Activated T-cell treated with anti-CD3 and anti-CD28 coated beads, Interleukin-2, amount 50 U/mL, for 4 hours (primary cell): ENCODE data around the gene AGPAT4. TPM values are rescaled to one million over a fixed set of nuclear protein-coding genes. Genes with fewer than 3 reads are reported as not detected.

Experiments used
- ATAC-seq, 2 donors: fragments of 200-7000 bp; cut with Tn5 transposase; one replicate each; pipeline ENCODE4 v1.10.0; 2021
- DNase-seq: peaks from one replicate; pipeline ENCODE4 v3.0.0-alpha.2; 2020
- H3K27me3 Mint-ChIP-seq: one replicate; pipeline ENCODE4 v1.8.0; 2021; ENCODE audit warnings: low read depth, mixed read lengths
- H3K36me3 Mint-ChIP-seq: one replicate; pipeline ENCODE4 v1.8.0; 2022; ENCODE audit warnings: mixed read lengths; ENCODE audit not compliant: insufficient read depth
- H3K4me1 Mint-ChIP-seq: one replicate; pipeline ENCODE4 v1.8.0; 2021; ENCODE audit warnings: low read depth, mixed read lengths
- H3K4me3 Mint-ChIP-seq: one replicate; pipeline ENCODE4 v1.8.0; 2021; ENCODE audit warnings: mild to moderate bottlenecking, moderate library complexity, mixed read lengths
- H3K9me3 Mint-ChIP-seq: one replicate; pipeline ENCODE4 v1.8.0; 2021; ENCODE audit warnings: mixed read lengths
- total RNA-seq, 3 donors: library from RNA; stranded (reverse); gene quantifications; one replicate each; pipeline ENCODE4 v1.2.1, GENCODE V29; 2021

The AGPAT4 gene
- total RNA-seq, 3 donors from 2014 or later, result 1.5 to 2.0 (median 2.0) TPM

GRCh38 chr6:161171207-161171606, 102.7 kb downstream of the AGPAT4 start:
- Mint-ChIP-seq H3K4me3 (no peak overlapping the region), H3K36me3 (no peaks in the 10 kb centered on the region), H3K4me1 (peaks cover 3% of the 10 kb centered on the region), H3K27me3 (no peaks in the 10 kb centered on the region), H3K9me3 (no peaks in the 10 kb centered on the region)
- no peak for DNase-seq
- ATAC-seq, result no peak

- ATAC-seq, result no peak
- no peaks in the 10 kb centered on the region for H3K9me3 Mint-ChIP-seq
These were observed 104.2 kb downstream of the AGPAT4 start for GRCh38 chr6:161169696-161170095.

DNA sequence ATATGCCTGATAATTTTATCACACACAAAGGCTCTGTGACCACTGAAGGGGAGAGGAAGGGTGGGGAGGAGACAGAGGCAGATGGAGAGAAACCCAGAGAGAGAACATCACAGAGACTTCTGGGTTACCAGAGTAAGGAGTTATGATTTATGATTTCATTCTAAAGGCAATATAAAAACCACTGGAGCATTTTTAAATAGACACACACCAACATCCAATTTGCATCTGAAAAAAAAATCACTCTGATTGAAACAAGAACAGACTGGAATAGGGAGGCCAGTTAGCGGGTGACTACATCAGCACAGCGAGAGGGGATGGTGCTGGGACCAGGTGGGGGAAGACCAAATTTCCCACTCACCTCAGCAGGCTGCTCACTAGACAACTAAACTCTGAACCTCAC, 104.8 kb downstream of the AGPAT4 start:
- Mint-ChIP-seq H3K36me3 (no peaks in the 10 kb centered on the region), H3K4me3 (no peak overlapping the region), H3K27me3 (no peaks in the 10 kb centered on the region), H3K9me3 (no peaks in the 10 kb centered on the region), H3K4me1 (peaks cover 3% of the 10 kb centered on the region)
- no peak for ATAC-seq
- DNase-seq, result no peak

More at GRCh38 chr6:161169696-161170095, 104.2 kb downstream of the AGPAT4 start:
- no peak for DNase-seq
- no peaks in the 10 kb centered on the region for H3K27me3 Mint-ChIP-seq
- peaks cover 3% of the 10 kb centered on the region for H3K4me1 Mint-ChIP-seq
- H3K36me3 Mint-ChIP-seq, result no peaks in the 10 kb centered on the region
- H3K4me3 Mint-ChIP-seq, result no peak overlapping the region

DNA sequence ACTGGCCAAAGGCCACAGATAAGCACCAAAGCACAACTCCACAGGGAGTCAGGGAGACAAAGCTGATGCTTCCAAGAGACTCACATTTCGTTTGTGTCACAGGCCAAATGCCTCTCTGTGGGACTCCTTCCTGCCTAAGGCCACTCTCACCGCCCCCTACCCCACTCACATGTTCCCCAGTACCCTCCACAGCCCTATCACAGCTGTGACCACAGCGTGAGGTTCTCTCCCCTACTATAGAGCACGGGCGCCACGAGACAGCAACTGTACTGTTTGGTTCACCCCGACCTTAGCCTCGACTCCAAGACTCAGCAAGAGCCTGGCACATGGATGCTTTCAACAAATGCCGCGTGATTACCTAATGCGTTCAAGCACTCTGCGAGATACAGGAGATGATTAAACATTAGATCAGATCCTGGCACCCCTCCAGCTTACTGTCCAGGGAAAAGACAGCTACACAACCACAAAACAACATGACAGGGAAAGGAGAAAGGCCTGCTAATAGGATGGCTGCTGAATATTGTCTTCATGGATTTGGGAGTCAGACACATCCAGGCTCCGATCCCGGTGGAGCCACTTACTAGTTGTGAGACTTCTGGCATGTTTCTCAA, 105.5 kb downstream of the AGPAT4 start:
- Mint-ChIP-seq H3K4me1 (peaks cover 3% of the 10 kb centered on the region), H3K36me3 (no peaks in the 10 kb centered on the region), H3K4me3 (no peak overlapping the region), H3K9me3 (no peaks in the 10 kb centered on the region), H3K27me3 (no peaks in the 10 kb centered on the region)
- no peak for DNase-seq
- no peak for ATAC-seq

GRCh38 chr6:161166677-161167076, 107.2 kb downstream of the AGPAT4 start:
- peaks cover 3% of the 10 kb centered on the region for H3K4me1 Mint-ChIP-seq
- H3K27me3 Mint-ChIP-seq, result no peaks in the 10 kb centered on the region
- no peak overlapping the region for H3K4me3 Mint-ChIP-seq
- H3K9me3 Mint-ChIP-seq, result no peaks in the 10 kb centered on the region
- H3K36me3 Mint-ChIP-seq, result peaks cover 8% of the 10 kb centered on the region
- no peak for DNase-seq
- ATAC-seq, result no peak

- Mint-ChIP-seq H3K9me3 (no peaks in the 10 kb centered on the region), H3K36me3 (peaks cover 12% of the 10 kb centered on the region), H3K4me1 (peaks cover 3% of the 10 kb centered on the region), H3K4me3 (no peak overlapping the region), H3K27me3 (no peaks in the 10 kb centered on the region)
- DNase-seq (no peak), ATAC-seq (no peak)
These were observed 107.7 kb downstream of the AGPAT4 start for GRCh38 chr6:161166176-161166575.

DNA sequence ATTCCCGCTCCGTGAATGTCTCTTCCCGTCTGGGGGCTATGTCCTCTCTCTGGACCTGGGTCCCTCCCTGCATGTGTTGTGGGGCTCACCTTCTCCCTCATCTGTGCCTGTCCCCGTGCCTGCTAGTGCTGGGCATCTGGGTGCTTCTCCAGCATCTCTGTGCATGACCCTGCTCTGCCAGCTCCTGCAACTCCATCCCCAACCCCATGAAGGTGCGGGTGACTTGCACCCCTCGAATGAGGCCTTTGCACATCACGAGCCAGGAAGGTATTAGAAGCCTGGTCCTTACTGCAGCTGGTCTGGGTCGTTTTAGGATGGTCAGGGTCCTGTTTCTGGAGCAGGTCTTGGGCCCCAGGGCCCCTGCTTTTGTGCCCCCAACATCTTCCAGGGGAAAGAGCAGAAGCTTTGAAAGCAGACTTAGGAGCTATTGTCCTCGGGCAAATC, 109.7 kb downstream of the AGPAT4 start:
- no peak for DNase-seq
- no peak for ATAC-seq
- no peaks in the 10 kb centered on the region for H3K27me3 Mint-ChIP-seq
- peaks cover 1% of the 10 kb centered on the region for H3K4me1 Mint-ChIP-seq
- H3K4me3 Mint-ChIP-seq, result no peak overlapping the region
- H3K36me3 Mint-ChIP-seq, result peaks cover 18% of the 10 kb centered on the region
- H3K9me3 Mint-ChIP-seq, result no peaks in the 10 kb centered on the region

DNA sequence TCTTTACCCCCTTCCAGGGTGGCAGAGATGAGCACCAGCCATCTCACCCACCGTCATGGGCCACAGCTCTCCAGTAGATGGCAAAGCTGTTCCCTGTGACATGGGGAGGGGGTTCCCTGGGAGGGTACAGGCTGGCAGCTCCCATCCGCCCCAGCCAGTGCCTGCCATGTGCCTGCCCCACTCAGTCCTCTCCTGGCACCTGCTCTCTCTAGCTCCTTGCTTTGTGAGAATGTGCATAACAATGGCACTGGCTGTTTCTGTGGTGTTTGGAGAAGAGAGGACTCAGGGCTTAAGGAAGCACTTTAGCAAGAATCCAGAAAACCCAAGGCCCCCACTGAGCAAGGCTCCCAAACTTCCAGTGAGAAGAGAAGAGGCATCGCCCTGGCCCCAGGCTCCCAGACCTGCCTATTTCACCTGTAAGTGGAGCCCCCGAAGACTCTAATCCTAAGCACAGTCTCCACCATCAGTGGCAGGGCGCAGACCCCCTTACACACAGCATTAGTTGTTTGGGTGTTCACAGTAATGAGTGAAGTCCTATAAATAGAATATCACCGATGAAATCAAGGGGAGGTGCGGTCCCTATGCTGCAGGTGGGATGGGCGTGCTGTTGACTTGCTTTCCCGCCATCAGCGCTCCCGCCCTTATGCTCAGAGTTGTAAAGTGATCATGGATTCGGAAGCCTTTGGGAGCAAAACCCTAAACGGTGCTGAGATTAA, 110.2 kb downstream of the AGPAT4 start:
- no peak for ATAC-seq
- no peak for DNase-seq
- Mint-ChIP-seq H3K4me3 (no peak overlapping the region), H3K36me3 (peaks cover 18% of the 10 kb centered on the region), H3K4me1 (peaks cover 1% of the 10 kb centered on the region), H3K27me3 (no peaks in the 10 kb centered on the region), H3K9me3 (no peaks in the 10 kb centered on the region)

DNA sequence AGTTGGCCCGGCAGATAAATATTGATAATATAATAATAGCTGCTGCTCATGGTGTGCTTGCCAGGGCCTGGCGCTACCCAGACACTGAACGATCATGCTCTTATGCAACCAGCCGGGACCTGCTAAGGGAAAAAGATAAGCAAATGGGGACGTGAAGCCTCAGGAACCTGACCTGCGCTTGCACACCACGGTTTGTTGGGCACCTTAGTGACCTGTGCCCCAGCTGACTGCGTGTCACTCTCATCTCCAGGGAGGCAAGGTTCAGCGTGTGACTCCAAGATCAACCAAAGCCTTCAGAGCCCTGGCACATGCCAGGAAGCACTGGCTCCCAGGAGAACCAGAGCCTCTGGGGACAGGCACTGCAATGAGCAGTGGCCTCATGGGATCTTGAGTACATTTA, 111.1 kb downstream of the AGPAT4 start:
- Mint-ChIP-seq H3K27me3 (no peaks in the 10 kb centered on the region), H3K9me3 (peaks cover 6% of the 10 kb centered on the region), H3K36me3 (peaks cover 24% of the 10 kb centered on the region), H3K4me3 (no peak overlapping the region), H3K4me1 (no peaks in the 10 kb centered on the region)
- ATAC-seq, result no peak
- DNase-seq, result no peak

DNA sequence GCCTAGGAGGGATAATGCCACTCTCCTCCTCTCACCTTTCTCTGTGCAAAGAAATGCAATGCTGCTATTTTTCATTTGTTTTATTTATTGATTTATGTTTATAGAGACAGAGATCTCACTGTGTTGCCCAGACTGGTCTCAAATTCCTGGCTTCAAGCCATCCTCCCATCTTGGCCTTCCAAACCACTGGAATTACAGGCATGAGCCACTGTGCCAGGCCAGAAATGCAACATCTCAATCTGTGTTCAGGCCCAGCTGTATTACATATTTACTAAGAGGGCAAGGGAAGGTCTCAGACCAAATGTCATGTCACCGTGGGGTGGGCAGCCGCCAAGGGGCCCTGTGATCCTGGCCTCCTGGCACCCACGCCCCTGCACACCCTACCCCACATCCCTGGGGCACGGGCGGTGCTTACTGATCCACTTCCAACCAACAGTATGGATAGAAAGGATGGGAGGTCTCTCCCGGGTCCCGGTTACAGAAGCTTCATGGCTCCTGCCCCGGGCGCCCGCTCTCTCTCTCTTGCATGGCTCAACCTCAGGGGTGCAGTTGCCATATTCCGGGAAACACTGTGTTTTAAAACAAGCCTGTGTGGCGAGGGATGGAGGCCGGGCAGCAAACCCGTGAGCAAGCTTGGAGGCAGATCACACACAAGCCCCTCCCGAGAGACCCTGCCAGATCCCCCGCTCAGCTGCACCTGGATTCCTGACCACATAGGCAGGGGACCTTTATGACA, 111.8 kb downstream of the AGPAT4 start:
- Mint-ChIP-seq H3K27me3 (no peaks in the 10 kb centered on the region), H3K4me3 (no peak overlapping the region), H3K9me3 (peaks cover 8% of the 10 kb centered on the region), H3K36me3 (peaks cover 28% of the 10 kb centered on the region), H3K4me1 (no peaks in the 10 kb centered on the region)
- ATAC-seq (no peak), DNase-seq (no peak)

GRCh38 chr6:161161121-161161520, 112.7 kb downstream of the AGPAT4 start:
- H3K4me3 Mint-ChIP-seq, result no peak overlapping the region
- no peak for ATAC-seq
- H3K4me1 Mint-ChIP-seq, result no peaks in the 10 kb centered on the region
- peaks cover 30% of the 10 kb centered on the region for H3K36me3 Mint-ChIP-seq
- no peaks in the 10 kb centered on the region for H3K27me3 Mint-ChIP-seq
- DNase-seq, result no peak
- H3K9me3 Mint-ChIP-seq, result peaks cover 14% of the 10 kb centered on the region

DNA sequence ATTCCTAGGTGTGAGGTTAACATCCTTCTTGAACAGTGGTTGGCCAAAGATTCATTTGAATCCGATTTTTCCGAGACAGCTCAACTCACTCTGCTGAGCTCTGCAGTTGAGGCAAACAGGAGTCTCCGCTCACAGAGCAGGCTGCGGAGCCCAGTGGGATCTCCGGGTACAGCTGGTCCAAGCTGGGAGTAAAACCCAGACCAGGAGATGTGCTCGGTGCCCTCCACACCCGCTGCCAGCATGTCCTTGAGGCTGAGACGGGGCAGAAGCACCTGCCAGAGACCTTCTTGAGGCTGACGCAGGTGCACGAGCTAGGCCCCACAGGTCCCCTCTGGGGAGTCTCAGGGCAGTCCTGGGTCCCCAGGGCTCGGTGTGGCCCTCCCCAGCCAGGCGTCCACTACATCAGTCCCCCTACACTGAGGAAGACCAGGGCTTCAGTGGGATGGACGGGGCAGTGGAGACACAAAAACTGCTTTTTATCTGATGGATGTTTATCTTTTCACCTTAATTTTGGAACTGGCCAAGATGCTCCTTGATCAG, 119.0 kb downstream of the AGPAT4 start:
- ATAC-seq (no peak), DNase-seq (no peak)
- H3K36me3 Mint-ChIP-seq, result peaks cover 19% of the 10 kb centered on the region
- no peaks in the 10 kb centered on the region for H3K27me3 Mint-ChIP-seq
- no peak overlapping the region for H3K4me3 Mint-ChIP-seq
- H3K4me1 Mint-ChIP-seq, result no peaks in the 10 kb centered on the region
- peaks cover 14% of the 10 kb centered on the region for H3K9me3 Mint-ChIP-seq

- H3K4me3 Mint-ChIP-seq, result no peak overlapping the region
- no peaks in the 10 kb centered on the region for H3K27me3 Mint-ChIP-seq
- H3K9me3 Mint-ChIP-seq, result peaks cover 14% of the 10 kb centered on the region
- DNase-seq (no peak), ATAC-seq (no peak)
- H3K36me3 Mint-ChIP-seq, result peaks cover 18% of the 10 kb centered on the region
- H3K4me1 Mint-ChIP-seq, result no peaks in the 10 kb centered on the region
These were observed 120.1 kb downstream of the AGPAT4 start for GRCh38 chr6:161153725-161154124.

- H3K36me3 Mint-ChIP-seq, result peaks cover 15% of the 10 kb centered on the region
- H3K27me3 Mint-ChIP-seq, result no peaks in the 10 kb centered on the region
- DNase-seq, result no peak
- peaks cover 11% of the 10 kb centered on the region for H3K9me3 Mint-ChIP-seq
- no peak overlapping the region for H3K4me3 Mint-ChIP-seq
- H3K4me1 Mint-ChIP-seq, result no peaks in the 10 kb centered on the region
- peak; percentile 28 to 41 for ATAC-seq
These were observed 120.8 kb downstream of the AGPAT4 start for GRCh38 chr6:161152907-161153662.
